HG03060 (cell line): ENCODE data around the gene STK36.
A peak's percentile ranks its signal among the peaks of the same experiment; 100 is the strongest.
"Not testable (repeated sequence)": the region's sequence is repeated elsewhere in the genome, so short reads cannot be mapped to it uniquely, and the experiment has no call there.

Experiments used
- ATAC-seq: cut with Tn5 transposase; IDR thresholded peaks from one replicate; pipeline ENCODE4 v1.9.1; 2021; ENCODE audit warnings: low read depth, moderate number of reproducible peaks; ENCODE audit not compliant: unreplicated experiment

Gene STK36

GRCh38 chr2:218659258-218659987, 12.5 kb upstream of the STK36 start, which contains the start of the genes BCS1L and ZNF142:
TSS of gene BCS1L (plus strand) at chr2:218659683. CDS start at chr2:218660988, 1,305 bp downstream.
TSS of gene ZNF142 (minus strand) at chr2:218659623. CDS start at chr2:218656429, 3,194 bp downstream.
- no peak for ATAC-seq

GRCh38 chr2:218659988-218660358, 11.9 kb upstream of the STK36 start:
- no peak for ATAC-seq

GRCh38 chr2:218662377-218662776, 9.5 kb upstream of the STK36 start:
- no peak for ATAC-seq

- no peak for ATAC-seq
Observed at GRCh38 chr2:218662827-218663226, 9.1 kb upstream of the STK36 start.

- no peak for ATAC-seq
Observed at GRCh38 chr2:218663901-218664300, 8.0 kb upstream of the STK36 start.

- ATAC-seq: no peak
Observed at GRCh38 chr2:218664653-218665052, 7.2 kb upstream of the STK36 start.

GRCh38 chr2:218671097-218671653, 711 bp upstream of the STK36 start:
- ATAC-seq: no peak

- no peak for ATAC-seq
Observed at GRCh38 chr2:218679119-218679518, 7.2 kb downstream of the STK36 start.

- no peak for ATAC-seq
Observed at GRCh38 chr2:218680061-218680460, 8.2 kb downstream of the STK36 start.

- ATAC-seq: not testable (repeated sequence)
Observed at GRCh38 chr2:218687400-218688060, 15.6 kb downstream of the STK36 start.

GRCh38 chr2:218691234-218691633, 19.3 kb downstream of the STK36 start:
- ATAC-seq: no peak

GRCh38 chr2:218694405-218695145, 22.7 kb downstream of the STK36 start:
- ATAC-seq: no peak

- no peak for ATAC-seq
Observed at GRCh38 chr2:218698885-218699284, 27.0 kb downstream of the STK36 start.

- no peak for ATAC-seq
Observed at GRCh38 chr2:218701806-218702205, 29.9 kb downstream of the STK36 start.

- ATAC-seq: no peak
Observed at GRCh38 chr2:218703341-218703740, 31.5 kb downstream of the STK36 start.

- peak; percentile 33 for ATAC-seq
Observed at GRCh38 chr2:218708086-218708485, 36.2 kb downstream of the STK36 start.

- ATAC-seq: no peak
Observed at GRCh38 chr2:218709908-218710307, 38.0 kb downstream of the STK36 start.

- no peak for ATAC-seq
Observed at GRCh38 chr2:218710334-218710686, 38.4 kb downstream of the STK36 start.

GRCh38 chr2:218710687-218711549, 39.0 kb downstream of the STK36 start, which contains the start of gene TTLL4:
TSS of gene TTLL4 (plus strand) at chr2:218710835. CDS start at chr2:218737677, 26,842 bp downstream.
- ATAC-seq: peak; percentile 64

- ATAC-seq: no peak
Observed at GRCh38 chr2:218711550-218711929, 39.7 kb downstream of the STK36 start.
